Gastroesophageal sphincter (tissue), 4 donors: Measurements from ENCODE around the gene NARF. TPM values are rescaled to one million over a fixed set of nuclear protein-coding genes. Genes with fewer than 3 reads are reported as not detected.

Experiments used
- ATAC-seq: fragments of 150-250 bp; one replicate; pipeline ENCODE4 v1.9.1; 2016; ENCODE audit warnings: mild to moderate bottlenecking, moderate library complexity
- H3K27ac ChIP-seq, 4 donors: fragments of 200-600 bp; sonication (generic) in 3 of 4; 1 replicate in 3 of 4; 2 replicates in 1 of 4; pipeline ENCODE4 v1.5.1; 2016 to 2019
- H3K27me3 ChIP-seq: fragments of 200-600 bp; sonication (generic); one replicate; pipeline ENCODE4 v1.5.1; 2019
- H3K36me3 ChIP-seq, 2 donors: fragments of 200-600 bp; sonication (generic); one replicate each; pipeline ENCODE4 v1.5.1; 2019; ENCODE audit warnings: control low read depth in 1 of 2
- H3K4me1 ChIP-seq, 3 donors: fragments of 200-600 bp; sonication (generic); 1 replicate in 2 of 3; 2 replicates in 1 of 3; pipeline ENCODE4 v1.5.1; 2016 to 2019; ENCODE audit warnings: control low read depth in 2 of 3
- H3K4me3 ChIP-seq, 2 donors: fragments of 200-600 bp; sonication (generic); one replicate each; pipeline ENCODE4 v1.5.1; 2019; ENCODE audit warnings: mild to moderate bottlenecking in 1 of 2, moderate library complexity in 1 of 2
- H3K9me3 ChIP-seq, 3 donors: fragments of 200-600 bp; sonication (generic); one replicate each; pipeline ENCODE4 v1.5.1; 2017 to 2019; ENCODE audit warnings: control low read depth in 2 of 3
- EP300 ChIP-seq: sonication (generic); formaldehyde crosslinking; IDR thresholded peaks from one replicate; pipeline ENCODE4 v1.6.1; 2017; ENCODE audit warnings: antibody characterized with exemption, mild to moderate bottlenecking
- POLR2A ChIP-seq, 2 donors: fragments of 450-650 bp; IDR thresholded peaks; one replicate each; pipeline ENCODE4 v1.6.1; 2017; ENCODE audit warnings: antibody characterized with exemption in 2 of 2, mild to moderate bottlenecking in 2 of 2, moderate library complexity in 1 of 2
- POLR2AphosphoS5 ChIP-seq: sonication (generic); formaldehyde crosslinking; IDR thresholded peaks from one replicate; pipeline ENCODE4 v1.6.1; 2017; ENCODE audit warnings: antibody characterized with exemption
- WGBS, 2 donors: methylation state at CpG; one replicate each; pipeline ENCODE4 v1.1.5; 2018; ENCODE audit warnings: low coverage in 1 of 2; 5-methylcytosine and 5-hydroxymethylcytosine counted together
- total RNA-seq, 4 donors: library from RNA; depleted of rRNA; stranded (reverse); fragments of >200 nt; gene quantifications; one replicate each; pipeline ENCODE4 v1.1.0, GENCODE V29; 2016
- TF ChIP-seq, protein P1 (sequence below), 4 experiments: fragments of 200-600 bp in 2 of 4; fragments of 450-650 bp in 2 of 4; sonication (generic) in 1 of 4; IDR thresholded peaks; one replicate each; pipeline ENCODE4 v1.5.1; 2017 to 2019; ENCODE audit warnings: antibody characterized with exemption in 4 of 4, mild to moderate bottlenecking in 2 of 4, moderate library complexity in 2 of 4

The NARF gene
- total RNA-seq, 4 donors from 2014 or later = 30.4 to 78.1 (median 44.9) TPM

DNA sequence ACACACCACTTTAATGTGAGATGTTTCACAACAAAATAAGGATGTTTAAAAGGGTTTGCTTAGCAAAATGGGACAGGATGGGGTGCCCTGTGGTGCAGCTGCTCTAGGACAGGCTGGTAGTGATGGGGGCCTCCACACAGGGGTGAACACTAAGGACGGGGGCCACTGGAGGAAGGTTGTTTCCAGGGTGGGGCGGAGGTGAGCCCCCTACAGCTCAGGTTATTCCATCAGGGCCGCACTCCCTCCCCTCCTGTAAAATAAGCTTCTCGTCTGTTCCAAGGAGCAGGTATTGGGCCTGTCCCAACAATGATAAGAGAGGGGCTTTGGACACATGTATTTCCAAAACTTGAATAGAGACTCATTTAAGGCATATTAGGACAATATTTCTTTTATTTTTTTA is 42.3 kb upstream of the NARF start:
- H3K27me3 ChIP-seq = no peaks in the 10 kb centered on the region
- no peaks in the 10 kb centered on the region for H3K9me3 ChIP-seq
- no peak overlapping the region for H3K27ac ChIP-seq
- ATAC-seq = no peak
- H3K36me3 ChIP-seq = peaks cover 0 to 32% of the 10 kb centered on the region in 2 donors
- 92 to 97% methylated on average over 2 to 4 of the region's 4 CpGs for WGBS, 2 donors
- TF ChIP-seq EP300 = no peak
- no peak for TF ChIP-seq POLR2A (IDR thresholded peaks at IDR 0.05)
- no peak for TF ChIP-seq POLR2AphosphoS5
- TF ChIP-seq, protein P1, sequence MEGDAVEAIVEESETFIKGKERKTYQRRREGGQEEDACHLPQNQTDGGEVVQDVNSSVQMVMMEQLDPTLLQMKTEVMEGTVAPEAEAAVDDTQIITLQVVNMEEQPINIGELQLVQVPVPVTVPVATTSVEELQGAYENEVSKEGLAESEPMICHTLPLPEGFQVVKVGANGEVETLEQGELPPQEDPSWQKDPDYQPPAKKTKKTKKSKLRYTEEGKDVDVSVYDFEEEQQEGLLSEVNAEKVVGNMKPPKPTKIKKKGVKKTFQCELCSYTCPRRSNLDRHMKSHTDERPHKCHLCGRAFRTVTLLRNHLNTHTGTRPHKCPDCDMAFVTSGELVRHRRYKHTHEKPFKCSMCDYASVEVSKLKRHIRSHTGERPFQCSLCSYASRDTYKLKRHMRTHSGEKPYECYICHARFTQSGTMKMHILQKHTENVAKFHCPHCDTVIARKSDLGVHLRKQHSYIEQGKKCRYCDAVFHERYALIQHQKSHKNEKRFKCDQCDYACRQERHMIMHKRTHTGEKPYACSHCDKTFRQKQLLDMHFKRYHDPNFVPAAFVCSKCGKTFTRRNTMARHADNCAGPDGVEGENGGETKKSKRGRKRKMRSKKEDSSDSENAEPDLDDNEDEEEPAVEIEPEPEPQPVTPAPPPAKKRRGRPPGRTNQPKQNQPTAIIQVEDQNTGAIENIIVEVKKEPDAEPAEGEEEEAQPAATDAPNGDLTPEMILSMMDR (IDR thresholded peaks at IDR 0.05) = no peak
- no peak overlapping the region for H3K4me3 ChIP-seq
- H3K4me1 ChIP-seq = peaks cover 0 to 44% (median 5%) of the 10 kb centered on the region in 3 donors

DNA sequence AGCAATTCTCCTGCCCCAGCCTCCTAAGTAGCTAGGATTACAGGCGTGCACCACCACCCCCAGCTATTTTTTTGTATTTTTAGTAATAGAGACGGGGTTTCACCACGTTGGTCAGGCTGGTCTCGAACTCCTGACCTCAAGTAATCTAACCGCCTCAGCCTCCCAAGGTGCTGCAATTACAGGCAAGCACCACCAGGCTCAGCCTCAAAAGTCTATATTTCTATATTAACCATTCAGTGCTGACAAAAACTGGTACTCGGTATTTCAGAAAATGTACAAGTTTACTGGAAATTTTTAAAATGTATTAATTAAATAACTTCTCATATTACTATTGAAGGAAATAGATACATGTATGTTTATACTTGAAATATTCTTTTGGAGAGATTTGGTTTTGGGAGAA is 41.8 kb upstream of the NARF start:
- no peak for ATAC-seq
- H3K27ac ChIP-seq = no peak overlapping the region
- no peaks in the 10 kb centered on the region for H3K9me3 ChIP-seq
- H3K27me3 ChIP-seq = no peaks in the 10 kb centered on the region
- TF ChIP-seq, protein P1 (IDR thresholded peaks at IDR 0.05) = no peak
- TF ChIP-seq POLR2AphosphoS5 (no peak), POLR2A (IDR thresholded peaks at IDR 0.05) (no peak), EP300 (no peak)
- no peak overlapping the region for H3K4me3 ChIP-seq
- WGBS, 2 donors = 91 to 95% methylated on average over 6 of the region's 6 CpGs
- peaks cover 0 to 44% (median 5%) of the 10 kb centered on the region in 3 donors for H3K4me1 ChIP-seq
- peaks cover 0 to 35% of the 10 kb centered on the region in 2 donors for H3K36me3 ChIP-seq

DNA sequence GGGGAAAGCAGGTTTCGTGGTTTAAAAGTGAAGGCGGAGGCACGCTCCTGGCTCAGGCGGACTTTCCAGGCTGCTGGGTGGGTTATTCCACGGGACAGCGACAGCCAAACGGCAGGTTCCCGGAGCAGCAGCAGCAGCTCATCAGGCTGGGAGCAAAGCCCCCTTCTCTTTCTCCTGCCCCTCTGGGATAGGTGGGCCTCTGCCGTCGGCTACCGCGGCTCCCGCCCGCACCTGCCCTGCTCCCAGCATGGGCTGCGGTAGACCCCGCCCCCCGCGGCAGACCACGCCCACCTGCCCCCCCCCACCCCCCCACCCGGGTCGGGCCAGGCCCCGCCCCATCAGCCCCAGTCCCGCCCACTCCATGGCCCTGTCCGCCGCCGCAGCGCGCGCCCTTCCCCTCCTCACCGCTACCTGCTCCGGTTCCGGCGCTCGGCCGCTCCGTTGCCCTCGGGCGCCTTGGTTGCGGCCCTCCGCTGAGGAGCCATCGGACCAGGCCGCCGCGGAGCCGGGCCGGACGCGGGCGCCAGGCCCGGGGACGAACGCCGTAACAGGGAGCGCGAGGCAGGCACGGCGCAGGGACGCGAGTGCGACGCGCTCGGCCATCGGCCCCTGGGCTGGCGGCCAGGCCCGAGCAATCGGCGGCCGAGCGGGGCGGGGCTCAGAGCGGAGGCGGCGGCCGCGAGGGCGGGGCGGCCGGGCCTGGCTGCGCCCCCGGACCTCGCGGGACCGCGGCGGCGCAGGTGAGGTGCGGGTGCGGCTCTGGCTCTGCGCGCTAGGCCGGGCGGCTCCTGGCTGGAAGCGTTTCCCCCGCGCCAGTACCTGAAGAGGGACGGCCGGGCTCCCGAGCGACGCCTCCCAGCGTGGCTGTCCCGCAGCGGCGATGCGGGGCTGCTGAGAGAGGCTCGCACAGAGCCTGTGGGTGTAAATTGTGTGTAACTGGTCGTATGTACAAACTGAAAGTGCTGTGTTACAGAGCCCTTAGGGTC is 40.2 kb upstream of the NARF start, which contains the start of the genes HEXD and OGFOD3:
HEXD (plus strand) TSS at position 347 of the 986 bp plus-strand sequence. CDS start 1,453 bp downstream, outside the sequence.
OGFOD3 (minus strand) TSS at position 586 of the 986 bp plus-strand sequence; CDS start at position 485, 101 bp downstream.
- H3K9me3 ChIP-seq = peaks cover 0 to 10% (median 0%) of the 10 kb centered on the region in 3 donors
- peak; percentile 97 for ATAC-seq
- H3K36me3 ChIP-seq = peaks cover 0 to 40% of the 10 kb centered on the region in 2 donors
- WGBS, 2 donors = 0% methylated on average over 2 of the region's 108 CpGs; no CpG with 5 or more reads in 1 of the 2 donors
- peak within 1 kb of the TSS; percentile 72 to 84 for H3K4me3 ChIP-seq
- peaks cover 0 to 44% (median 5%) of the 10 kb centered on the region in 3 donors for H3K4me1 ChIP-seq
- H3K27ac ChIP-seq = peak within 1 kb of the TSS; percentile 71 to 95 (median 94)
- H3K27me3 ChIP-seq = no peaks in the 10 kb centered on the region
- TF ChIP-seq EP300 (no peak), POLR2AphosphoS5 (peak; percentile 28), POLR2A (IDR thresholded peaks at IDR 0.05) (peak; percentile 46 to 52)
- TF ChIP-seq, protein P1 (IDR thresholded peaks at IDR 0.05) = peak in 2 of 4 experiments; percentile 25 to 52

DNA sequence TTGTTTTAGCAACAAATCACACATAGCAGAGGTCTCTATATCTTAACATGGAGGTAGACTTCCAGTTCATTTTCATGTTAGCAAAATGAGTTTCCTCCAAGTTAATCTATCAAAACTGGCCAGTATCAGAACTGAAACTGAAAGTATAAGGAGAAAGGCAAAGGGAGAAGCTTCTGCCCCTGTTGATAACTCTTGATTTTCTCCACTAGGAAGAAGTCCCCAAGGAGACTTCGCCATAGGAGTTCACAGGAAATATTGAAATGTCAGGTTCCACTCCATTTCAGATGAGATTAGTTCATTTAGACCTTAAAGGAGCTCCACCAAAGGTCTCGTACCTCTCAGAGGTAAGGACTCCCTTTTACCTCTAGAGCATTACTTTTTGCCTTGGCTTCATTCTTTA is 39.0 kb upstream of the NARF start:
- no peak for ATAC-seq
- Histone ChIP-seq H3K9me3 (peaks cover 0 to 11% (median 0%) of the 10 kb centered on the region in 3 donors), H3K27me3 (no peaks in the 10 kb centered on the region), H3K4me3 (peak overlapping the region in 1 of 2 donors; percentile 72), H3K36me3 (peaks cover 0 to 31% of the 10 kb centered on the region in 2 donors), H3K27ac (no peak overlapping the region), H3K4me1 (peaks cover 0 to 39% (median 5%) of the 10 kb centered on the region in 3 donors)
- WGBS, 2 donors = 87 to 100% methylated on average over 2 of the region's 2 CpGs
- TF ChIP-seq POLR2AphosphoS5 (no peak), POLR2A (IDR thresholded peaks at IDR 0.05) (no peak), EP300 (no peak)
- TF ChIP-seq, protein P1 (IDR thresholded peaks at IDR 0.05) = no peak
